WTC11 (cell line): Measurements from ENCODE around the gene DHDH. TPM values are rescaled to one million over a fixed set of nuclear protein-coding genes. Genes with fewer than 3 reads are reported as not detected.

Experiments
- ERG ChIP-seq: fragments of 250-450 bp; sonication (Bioruptor Pico); IDR thresholded peaks from 2 replicates; pipeline ENCODE4 v1.8.0; 2021; ENCODE audit warnings: mild to moderate bottlenecking
- JUN ChIP-seq: sonication (generic); formaldehyde crosslinking; IDR thresholded peaks from 2 replicates; pipeline ENCODE4 v1.8.0; 2023; ENCODE audit warnings: mild to moderate bottlenecking, missing genetic modification reagents
- MYBL2 ChIP-seq: sonication (generic); formaldehyde crosslinking; IDR thresholded peaks from 2 replicates; pipeline ENCODE4 v1.8.1; 2023; ENCODE audit warnings: mild to moderate bottlenecking, moderate library complexity, missing genetic modification reagents
- NFATC4 ChIP-seq: fragments of 250-450 bp; sonication (Bioruptor Pico); IDR thresholded peaks from 2 replicates; pipeline ENCODE4 v1.9.0; 2021; ENCODE audit warnings: mild to moderate bottlenecking
- OVOL2 ChIP-seq: fragments of 250-450 bp; sonication (Bioruptor Pico); IDR thresholded peaks from 2 replicates; pipeline ENCODE4 v1.9.0; 2021; ENCODE audit warnings: mild to moderate bottlenecking, borderline replicate concordance
- PRRX2 ChIP-seq: fragments of 250-450 bp; sonication (Bioruptor Pico); IDR thresholded peaks from 2 replicates; pipeline ENCODE4 v1.8.0; 2021; ENCODE audit warnings: mild to moderate bottlenecking
- TCF7 ChIP-seq: sonication (generic); formaldehyde crosslinking; IDR thresholded peaks from 2 replicates; pipeline ENCODE4 v1.8.0; 2022; ENCODE audit warnings: mild to moderate bottlenecking, low read depth, missing genetic modification reagents, moderate library complexity
- ZNF219 ChIP-seq: sonication (generic); formaldehyde crosslinking; IDR thresholded peaks from 2 replicates; pipeline ENCODE4 v1.8.0; 2023; ENCODE audit warnings: missing genetic modification reagents, mild to moderate bottlenecking, borderline replicate concordance
- ZNF416 ChIP-seq: fragments of 250-450 bp; sonication (Bioruptor Pico); IDR thresholded peaks from 2 replicates; pipeline ENCODE4 v1.9.0; 2021; ENCODE audit warnings: mild to moderate bottlenecking, inconsistent platforms
- ZNF423 ChIP-seq: fragments of 250-450 bp; sonication (Bioruptor Pico); IDR thresholded peaks from 2 replicates; pipeline ENCODE4 v2.1.2; 2022; ENCODE audit warnings: mild to moderate bottlenecking, moderate library complexity
- total RNA-seq: library from RNA; stranded (reverse); gene quantifications from 3 replicates; pipeline ENCODE4 v1.2.3, GENCODE V29; 2021
- TF ChIP-seq, protein P1 (sequence below): fragments of 250-450 bp; sonication (Bioruptor Pico); IDR thresholded peaks from 2 replicates; pipeline ENCODE4 v1.9.0; 2021; ENCODE audit warnings: mild to moderate bottlenecking, borderline replicate concordance
- TF ChIP-seq, protein P2 (sequence below): sonication (generic); formaldehyde crosslinking; IDR thresholded peaks from 2 replicates; pipeline ENCODE4 v1.8.1; 2022; ENCODE audit warnings: low read depth, missing genetic modification reagents, borderline replicate concordance
- TF ChIP-seq, protein P3 (sequence below): sonication (generic); formaldehyde crosslinking; conservative IDR thresholded peaks from 2 replicates; pipeline ENCODE4 v1.8.1; 2022; ENCODE audit warnings: mild to moderate bottlenecking, missing genetic modification reagents
- TF ChIP-seq, protein P4 (sequence below): sonication (generic); formaldehyde crosslinking; IDR thresholded peaks from 2 replicates; pipeline ENCODE4 v1.8.0; 2022; ENCODE audit warnings: missing genetic modification reagents
- TF ChIP-seq, protein P5 (sequence below): sonication (generic); formaldehyde crosslinking; IDR thresholded peaks from 2 replicates; pipeline ENCODE4 v1.8.0; 2022; ENCODE audit warnings: mild to moderate bottlenecking, missing genetic modification reagents
- TF ChIP-seq, protein P6 (sequence below): sonication (generic); formaldehyde crosslinking; conservative IDR thresholded peaks from 2 replicates; pipeline ENCODE4 v1.8.1; 2023; ENCODE audit warnings: mild to moderate bottlenecking, low read depth, missing genetic modification reagents, moderate library complexity
- TF ChIP-seq, protein P7 (sequence below): sonication (generic); formaldehyde crosslinking; IDR thresholded peaks from 2 replicates; pipeline ENCODE4 v1.8.1; 2023; ENCODE audit warnings: mild to moderate bottlenecking, missing genetic modification reagents, moderate library complexity
- TF ChIP-seq, protein P8 (sequence below): fragments of 250-450 bp; sonication (Bioruptor Pico); conservative IDR thresholded peaks from 2 replicates; pipeline ENCODE4 v1.9.0; 2021; ENCODE audit warnings: mild to moderate bottlenecking

Gene DHDH
- total RNA-seq, 1 experiment from 2014 or later: 3.0 TPM

DNA sequence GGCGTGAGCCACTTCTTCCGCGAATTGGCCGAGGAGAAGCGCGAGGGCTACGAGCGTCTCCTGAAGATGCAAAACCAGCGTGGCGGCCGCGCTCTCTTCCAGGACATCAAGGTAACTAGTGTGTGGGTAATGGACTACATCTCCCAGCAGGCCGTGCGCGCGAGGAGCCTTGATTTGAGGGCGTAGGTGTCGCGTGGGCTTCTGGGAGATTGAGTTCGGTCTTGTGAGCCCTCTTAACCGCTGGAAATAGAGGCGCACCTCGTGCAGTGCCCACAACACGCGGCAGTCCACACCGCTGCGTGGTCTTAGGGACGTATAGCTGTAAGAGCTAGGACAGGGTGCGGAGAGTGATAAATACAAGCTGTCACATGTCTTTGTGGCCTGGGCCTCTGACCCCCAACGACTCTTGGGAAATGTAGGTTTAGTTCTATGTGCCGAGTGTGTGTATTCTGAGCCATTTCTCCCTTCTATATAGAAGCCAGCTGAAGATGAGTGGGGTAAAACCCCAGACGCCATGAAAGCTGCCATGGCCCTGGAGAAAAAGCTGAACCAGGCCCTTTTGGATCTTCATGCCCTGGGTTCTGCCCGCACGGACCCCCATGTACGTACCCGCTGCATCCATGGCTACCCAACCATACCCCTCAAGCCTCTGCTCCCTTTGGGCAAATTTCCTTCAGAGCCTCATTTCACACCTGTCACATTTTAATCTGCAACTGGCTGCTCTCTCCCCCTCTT, 32.5 kb downstream of the DHDH start (continued):
- TF ChIP-seq ZNF219 (CRISPR knock-in tag) (no peak), JUN (CRISPR knock-in tag) (peak; percentile 44; the same call in 1 of the 2 replicates), NFATC4 (CRISPR knock-in tag) (0 out of 2 replicates have a peak, but pooled peaks have one; percentile 8), PRRX2 (CRISPR knock-in tag) (peak; percentile 74; the same call in 1 of the 2 replicates), MYBL2 (CRISPR knock-in tag) (0 out of 2 replicates have a peak, but pooled peaks have one; percentile 40), TCF7 (0 out of 2 replicates have a peak, but pooled peaks have one; percentile 33), ZNF423 (CRISPR knock-in tag) (no peak), ZNF416 (CRISPR knock-in tag) (no peak), OVOL2 (CRISPR knock-in tag) (no peak), ERG (CRISPR knock-in tag) (peak; percentile 52; the same call in 1 of the 2 replicates)
- TF ChIP-seq, protein P1, sequence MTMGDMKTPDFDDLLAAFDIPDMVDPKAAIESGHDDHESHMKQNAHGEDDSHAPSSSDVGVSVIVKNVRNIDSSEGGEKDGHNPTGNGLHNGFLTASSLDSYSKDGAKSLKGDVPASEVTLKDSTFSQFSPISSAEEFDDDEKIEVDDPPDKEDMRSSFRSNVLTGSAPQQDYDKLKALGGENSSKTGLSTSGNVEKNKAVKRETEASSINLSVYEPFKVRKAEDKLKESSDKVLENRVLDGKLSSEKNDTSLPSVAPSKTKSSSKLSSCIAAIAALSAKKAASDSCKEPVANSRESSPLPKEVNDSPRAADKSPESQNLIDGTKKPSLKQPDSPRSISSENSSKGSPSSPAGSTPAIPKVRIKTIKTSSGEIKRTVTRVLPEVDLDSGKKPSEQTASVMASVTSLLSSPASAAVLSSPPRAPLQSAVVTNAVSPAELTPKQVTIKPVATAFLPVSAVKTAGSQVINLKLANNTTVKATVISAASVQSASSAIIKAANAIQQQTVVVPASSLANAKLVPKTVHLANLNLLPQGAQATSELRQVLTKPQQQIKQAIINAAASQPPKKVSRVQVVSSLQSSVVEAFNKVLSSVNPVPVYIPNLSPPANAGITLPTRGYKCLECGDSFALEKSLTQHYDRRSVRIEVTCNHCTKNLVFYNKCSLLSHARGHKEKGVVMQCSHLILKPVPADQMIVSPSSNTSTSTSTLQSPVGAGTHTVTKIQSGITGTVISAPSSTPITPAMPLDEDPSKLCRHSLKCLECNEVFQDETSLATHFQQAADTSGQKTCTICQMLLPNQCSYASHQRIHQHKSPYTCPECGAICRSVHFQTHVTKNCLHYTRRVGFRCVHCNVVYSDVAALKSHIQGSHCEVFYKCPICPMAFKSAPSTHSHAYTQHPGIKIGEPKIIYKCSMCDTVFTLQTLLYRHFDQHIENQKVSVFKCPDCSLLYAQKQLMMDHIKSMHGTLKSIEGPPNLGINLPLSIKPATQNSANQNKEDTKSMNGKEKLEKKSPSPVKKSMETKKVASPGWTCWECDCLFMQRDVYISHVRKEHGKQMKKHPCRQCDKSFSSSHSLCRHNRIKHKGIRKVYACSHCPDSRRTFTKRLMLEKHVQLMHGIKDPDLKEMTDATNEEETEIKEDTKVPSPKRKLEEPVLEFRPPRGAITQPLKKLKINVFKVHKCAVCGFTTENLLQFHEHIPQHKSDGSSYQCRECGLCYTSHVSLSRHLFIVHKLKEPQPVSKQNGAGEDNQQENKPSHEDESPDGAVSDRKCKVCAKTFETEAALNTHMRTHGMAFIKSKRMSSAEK (CRISPR knock-in tag): no peak
- TF ChIP-seq, protein P2, sequence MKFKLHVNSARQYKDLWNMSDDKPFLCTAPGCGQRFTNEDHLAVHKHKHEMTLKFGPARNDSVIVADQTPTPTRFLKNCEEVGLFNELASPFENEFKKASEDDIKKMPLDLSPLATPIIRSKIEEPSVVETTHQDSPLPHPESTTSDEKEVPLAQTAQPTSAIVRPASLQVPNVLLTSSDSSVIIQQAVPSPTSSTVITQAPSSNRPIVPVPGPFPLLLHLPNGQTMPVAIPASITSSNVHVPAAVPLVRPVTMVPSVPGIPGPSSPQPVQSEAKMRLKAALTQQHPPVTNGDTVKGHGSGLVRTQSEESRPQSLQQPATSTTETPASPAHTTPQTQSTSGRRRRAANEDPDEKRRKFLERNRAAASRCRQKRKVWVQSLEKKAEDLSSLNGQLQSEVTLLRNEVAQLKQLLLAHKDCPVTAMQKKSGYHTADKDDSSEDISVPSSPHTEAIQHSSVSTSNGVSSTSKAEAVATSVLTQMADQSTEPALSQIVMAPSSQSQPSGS: 0 out of 2 replicates have a peak, but pooled peaks have one; percentile 19
- TF ChIP-seq, protein P3, sequence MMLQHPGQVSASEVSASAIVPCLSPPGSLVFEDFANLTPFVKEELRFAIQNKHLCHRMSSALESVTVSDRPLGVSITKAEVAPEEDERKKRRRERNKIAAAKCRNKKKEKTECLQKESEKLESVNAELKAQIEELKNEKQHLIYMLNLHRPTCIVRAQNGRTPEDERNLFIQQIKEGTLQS (CRISPR knock-in tag): no peak
- TF ChIP-seq, protein P4, sequence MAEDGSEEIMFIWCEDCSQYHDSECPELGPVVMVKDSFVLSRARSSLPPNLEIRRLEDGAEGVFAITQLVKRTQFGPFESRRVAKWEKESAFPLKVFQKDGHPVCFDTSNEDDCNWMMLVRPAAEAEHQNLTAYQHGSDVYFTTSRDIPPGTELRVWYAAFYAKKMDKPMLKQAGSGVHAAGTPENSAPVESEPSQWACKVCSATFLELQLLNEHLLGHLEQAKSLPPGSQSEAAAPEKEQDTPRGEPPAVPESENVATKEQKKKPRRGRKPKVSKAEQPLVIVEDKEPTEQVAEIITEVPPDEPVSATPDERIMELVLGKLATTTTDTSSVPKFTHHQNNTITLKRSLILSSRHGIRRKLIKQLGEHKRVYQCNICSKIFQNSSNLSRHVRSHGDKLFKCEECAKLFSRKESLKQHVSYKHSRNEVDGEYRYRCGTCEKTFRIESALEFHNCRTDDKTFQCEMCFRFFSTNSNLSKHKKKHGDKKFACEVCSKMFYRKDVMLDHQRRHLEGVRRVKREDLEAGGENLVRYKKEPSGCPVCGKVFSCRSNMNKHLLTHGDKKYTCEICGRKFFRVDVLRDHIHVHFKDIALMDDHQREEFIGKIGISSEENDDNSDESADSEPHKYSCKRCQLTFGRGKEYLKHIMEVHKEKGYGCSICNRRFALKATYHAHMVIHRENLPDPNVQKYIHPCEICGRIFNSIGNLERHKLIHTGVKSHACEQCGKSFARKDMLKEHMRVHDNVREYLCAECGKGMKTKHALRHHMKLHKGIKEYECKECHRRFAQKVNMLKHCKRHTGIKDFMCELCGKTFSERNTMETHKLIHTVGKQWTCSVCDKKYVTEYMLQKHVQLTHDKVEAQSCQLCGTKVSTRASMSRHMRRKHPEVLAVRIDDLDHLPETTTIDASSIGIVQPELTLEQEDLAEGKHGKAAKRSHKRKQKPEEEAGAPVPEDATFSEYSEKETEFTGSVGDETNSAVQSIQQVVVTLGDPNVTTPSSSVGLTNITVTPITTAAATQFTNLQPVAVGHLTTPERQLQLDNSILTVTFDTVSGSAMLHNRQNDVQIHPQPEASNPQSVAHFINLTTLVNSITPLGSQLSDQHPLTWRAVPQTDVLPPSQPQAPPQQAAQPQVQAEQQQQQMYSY (CRISPR knock-in tag): no peak
- TF ChIP-seq, protein P5, sequence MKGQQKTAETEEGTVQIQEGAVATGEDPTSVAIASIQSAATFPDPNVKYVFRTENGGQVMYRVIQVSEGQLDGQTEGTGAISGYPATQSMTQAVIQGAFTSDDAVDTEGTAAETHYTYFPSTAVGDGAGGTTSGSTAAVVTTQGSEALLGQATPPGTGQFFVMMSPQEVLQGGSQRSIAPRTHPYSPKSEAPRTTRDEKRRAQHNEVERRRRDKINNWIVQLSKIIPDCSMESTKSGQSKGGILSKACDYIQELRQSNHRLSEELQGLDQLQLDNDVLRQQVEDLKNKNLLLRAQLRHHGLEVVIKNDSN (CRISPR knock-in tag): peak; percentile 17; the same call in 1 of the 2 replicates
- TF ChIP-seq, protein P6, sequence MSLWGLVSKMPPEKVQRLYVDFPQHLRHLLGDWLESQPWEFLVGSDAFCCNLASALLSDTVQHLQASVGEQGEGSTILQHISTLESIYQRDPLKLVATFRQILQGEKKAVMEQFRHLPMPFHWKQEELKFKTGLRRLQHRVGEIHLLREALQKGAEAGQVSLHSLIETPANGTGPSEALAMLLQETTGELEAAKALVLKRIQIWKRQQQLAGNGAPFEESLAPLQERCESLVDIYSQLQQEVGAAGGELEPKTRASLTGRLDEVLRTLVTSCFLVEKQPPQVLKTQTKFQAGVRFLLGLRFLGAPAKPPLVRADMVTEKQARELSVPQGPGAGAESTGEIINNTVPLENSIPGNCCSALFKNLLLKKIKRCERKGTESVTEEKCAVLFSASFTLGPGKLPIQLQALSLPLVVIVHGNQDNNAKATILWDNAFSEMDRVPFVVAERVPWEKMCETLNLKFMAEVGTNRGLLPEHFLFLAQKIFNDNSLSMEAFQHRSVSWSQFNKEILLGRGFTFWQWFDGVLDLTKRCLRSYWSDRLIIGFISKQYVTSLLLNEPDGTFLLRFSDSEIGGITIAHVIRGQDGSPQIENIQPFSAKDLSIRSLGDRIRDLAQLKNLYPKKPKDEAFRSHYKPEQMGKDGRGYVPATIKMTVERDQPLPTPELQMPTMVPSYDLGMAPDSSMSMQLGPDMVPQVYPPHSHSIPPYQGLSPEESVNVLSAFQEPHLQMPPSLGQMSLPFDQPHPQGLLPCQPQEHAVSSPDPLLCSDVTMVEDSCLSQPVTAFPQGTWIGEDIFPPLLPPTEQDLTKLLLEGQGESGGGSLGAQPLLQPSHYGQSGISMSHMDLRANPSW (CRISPR knock-in tag): no peak
- TF ChIP-seq, protein P7, sequence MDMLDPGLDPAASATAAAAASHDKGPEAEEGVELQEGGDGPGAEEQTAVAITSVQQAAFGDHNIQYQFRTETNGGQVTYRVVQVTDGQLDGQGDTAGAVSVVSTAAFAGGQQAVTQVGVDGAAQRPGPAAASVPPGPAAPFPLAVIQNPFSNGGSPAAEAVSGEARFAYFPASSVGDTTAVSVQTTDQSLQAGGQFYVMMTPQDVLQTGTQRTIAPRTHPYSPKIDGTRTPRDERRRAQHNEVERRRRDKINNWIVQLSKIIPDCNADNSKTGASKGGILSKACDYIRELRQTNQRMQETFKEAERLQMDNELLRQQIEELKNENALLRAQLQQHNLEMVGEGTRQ: peak; percentile 13; the same call in 1 of the 2 replicates
- TF ChIP-seq, protein P8, sequence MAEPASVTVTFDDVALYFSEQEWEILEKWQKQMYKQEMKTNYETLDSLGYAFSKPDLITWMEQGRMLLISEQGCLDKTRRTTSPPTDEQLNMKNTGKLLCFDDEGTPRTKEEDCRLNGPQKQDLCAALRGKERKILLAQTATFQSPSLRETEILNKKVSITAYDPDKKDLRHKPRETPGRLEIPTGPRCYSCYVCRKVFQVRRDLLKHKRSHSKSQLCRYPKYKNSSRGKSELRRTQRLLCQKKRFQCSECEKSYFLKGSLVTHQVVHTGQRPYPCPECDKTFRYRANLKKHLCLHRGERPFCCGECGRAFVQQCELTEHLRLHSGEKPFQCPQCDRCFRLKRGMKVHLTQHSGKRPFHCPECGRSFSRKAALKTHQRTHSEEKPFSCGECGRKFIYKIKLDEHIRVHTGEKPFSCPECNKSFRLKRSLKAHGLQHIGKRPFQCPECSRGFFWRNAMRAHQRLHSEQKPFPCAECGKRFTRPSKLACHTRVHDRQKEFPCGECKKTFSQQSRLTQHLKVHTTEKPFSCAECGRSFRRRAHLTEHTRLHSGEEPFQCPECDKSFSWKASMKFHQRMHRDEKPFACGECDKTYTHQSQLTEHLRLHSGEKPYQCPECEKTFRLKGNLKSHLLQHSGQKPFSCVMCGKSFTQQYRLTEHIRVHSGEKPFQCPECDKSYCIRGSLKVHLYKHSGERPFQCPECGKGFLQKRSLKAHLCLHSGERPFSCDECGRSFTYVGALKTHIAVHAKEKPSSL (CRISPR knock-in tag): no peak
